Adrenal gland (tissue), 5 donors: ENCODE results near the gene ATP1B2.

Source experiments
- POLR2A ChIP-seq, 2 donors: fragments of 450-650 bp; IDR thresholded peaks; one replicate each; pipeline ENCODE4 v1.6.1; 2017; ENCODE audit warnings: antibody characterized with exemption in 2 of 2, mild to moderate bottlenecking in 2 of 2, moderate library complexity in 1 of 2
- TF ChIP-seq, protein P1 (sequence below), 6 experiments: fragments of 450-650 bp in 4 of 6; fragments of 200-600 bp in 2 of 6; sonication (generic) in 1 of 6; IDR thresholded peaks; 1 replicate in 5 of 6; 2 replicates in 1 of 6; pipeline versions ENCODE4 v1.5.1 to v1.8.0; 2016 to 2021; ENCODE audit warnings: antibody characterized with exemption in 6 of 6, mild to moderate bottlenecking in 2 of 6, moderate library complexity in 1 of 6
- donor health status: DM: no; HTN: no; CAD: no.

DNA sequence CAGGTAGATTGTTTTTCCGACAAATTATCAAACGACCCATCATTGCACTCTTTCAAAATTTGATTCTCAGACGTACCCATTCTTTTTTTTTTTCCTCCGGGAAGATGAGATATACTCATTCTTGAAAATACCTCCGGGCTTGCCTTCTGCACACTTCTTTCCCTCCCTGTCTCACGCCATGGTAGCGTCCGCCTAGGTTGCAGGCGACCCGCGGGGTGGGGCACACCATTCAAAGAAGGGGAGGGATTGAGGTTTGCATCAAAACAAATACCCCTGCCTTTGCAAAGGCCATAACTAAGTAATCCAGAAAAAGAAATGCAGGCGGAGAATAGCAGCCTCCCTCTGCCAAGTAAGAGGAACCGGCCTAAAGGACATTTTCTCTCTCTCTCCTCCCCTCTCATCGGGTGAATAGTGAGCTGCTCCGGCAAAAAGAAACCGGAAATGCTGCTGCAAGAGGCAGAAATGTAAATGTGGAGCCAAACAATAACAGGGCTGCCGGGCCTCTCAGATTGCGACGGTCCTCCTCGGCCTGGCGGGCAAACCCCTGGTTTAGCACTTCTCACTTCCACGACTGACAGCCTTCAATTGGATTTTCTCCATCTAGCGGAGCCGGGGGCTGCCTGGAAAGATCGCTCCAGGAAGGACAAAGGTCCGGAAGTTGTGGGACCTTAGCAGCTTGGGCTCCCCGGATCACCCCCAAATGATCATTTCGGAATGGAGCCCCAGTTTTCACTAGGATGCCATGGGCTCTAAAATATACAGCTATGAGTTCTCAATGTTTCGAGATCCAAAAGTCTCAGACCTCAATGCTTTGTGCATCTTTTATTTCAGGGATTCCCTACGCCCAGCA is 35.7 kb downstream of the ATP1B2 start:
- TF ChIP-seq, protein P1, sequence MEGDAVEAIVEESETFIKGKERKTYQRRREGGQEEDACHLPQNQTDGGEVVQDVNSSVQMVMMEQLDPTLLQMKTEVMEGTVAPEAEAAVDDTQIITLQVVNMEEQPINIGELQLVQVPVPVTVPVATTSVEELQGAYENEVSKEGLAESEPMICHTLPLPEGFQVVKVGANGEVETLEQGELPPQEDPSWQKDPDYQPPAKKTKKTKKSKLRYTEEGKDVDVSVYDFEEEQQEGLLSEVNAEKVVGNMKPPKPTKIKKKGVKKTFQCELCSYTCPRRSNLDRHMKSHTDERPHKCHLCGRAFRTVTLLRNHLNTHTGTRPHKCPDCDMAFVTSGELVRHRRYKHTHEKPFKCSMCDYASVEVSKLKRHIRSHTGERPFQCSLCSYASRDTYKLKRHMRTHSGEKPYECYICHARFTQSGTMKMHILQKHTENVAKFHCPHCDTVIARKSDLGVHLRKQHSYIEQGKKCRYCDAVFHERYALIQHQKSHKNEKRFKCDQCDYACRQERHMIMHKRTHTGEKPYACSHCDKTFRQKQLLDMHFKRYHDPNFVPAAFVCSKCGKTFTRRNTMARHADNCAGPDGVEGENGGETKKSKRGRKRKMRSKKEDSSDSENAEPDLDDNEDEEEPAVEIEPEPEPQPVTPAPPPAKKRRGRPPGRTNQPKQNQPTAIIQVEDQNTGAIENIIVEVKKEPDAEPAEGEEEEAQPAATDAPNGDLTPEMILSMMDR (IDR thresholded peaks at IDR 0.05): peak in 1 of 6 experiments; percentile 46
- TF ChIP-seq POLR2A (IDR thresholded peaks at IDR 0.05): peak; percentile 85 to 96
